Measurements from ENCODE around the gene GATAD2A.

The GATAD2A gene

GRCh38 chr19:19422156-19422555 lies 16.7 kb downstream of the GATAD2A start:
- no peak for DNase-seq

DNA sequence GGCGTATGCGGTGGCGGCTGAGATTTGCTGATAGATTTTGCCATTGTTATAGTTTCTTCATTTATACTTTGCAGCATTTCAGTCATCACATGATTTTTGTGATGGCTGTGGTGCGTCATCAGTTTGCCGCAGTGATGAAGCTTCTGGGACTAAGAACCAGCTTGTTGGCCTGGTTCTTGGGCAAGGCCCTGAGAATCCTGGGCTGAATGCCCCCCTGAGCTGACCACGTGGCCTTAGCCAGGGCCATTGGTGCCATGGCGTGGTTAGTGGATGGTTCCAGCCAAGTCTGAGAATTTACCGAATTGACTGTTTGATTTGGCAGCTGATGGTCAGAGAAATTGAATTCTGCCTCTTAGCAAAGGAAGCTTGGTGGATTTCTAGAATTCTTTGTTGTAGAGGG lies 17.8 kb downstream of the GATAD2A start:
- DNase-seq: no peak

DNA sequence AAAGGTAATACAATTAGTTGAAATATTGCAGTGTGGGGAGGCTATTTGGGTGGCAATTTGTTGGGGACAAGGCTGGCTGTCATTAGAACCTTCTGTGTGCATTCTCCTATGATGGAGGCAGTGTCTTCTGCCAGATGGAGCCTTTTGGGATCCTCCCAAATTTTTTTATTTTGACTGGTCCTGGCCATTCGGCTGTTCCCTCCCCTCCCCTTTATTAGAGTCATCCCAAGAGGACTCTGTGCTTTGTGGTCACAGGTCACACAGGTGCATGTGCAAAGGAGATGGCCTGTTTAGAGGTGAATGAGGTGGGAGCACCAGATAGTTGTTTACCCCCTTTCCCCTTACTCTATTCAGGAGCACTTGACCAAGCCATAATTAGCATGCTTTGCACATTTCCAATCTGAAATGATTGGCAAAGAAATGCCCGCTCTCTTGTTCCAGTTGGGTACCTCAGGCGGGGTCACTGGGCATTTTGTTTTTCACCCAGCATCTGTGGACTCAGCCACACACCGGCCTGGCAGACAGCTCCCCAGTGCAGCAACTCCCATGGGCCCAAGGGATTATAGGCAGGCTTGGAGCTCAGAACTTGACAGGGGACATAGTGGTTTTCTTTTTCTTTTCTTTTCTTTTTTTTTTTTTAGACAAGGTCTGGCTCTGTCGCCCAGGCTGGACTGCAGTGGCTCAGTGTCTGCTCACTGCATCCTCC lies 19.8 kb downstream of the GATAD2A start:
- DNase-seq: no peak

GRCh38 chr19:19426216-19426615 lies 20.7 kb downstream of the GATAD2A start:
- no peak for DNase-seq

- DNase-seq: no peak
These were observed 21.3 kb downstream of the GATAD2A start for GRCh38 chr19:19426799-19427198.

DNA sequence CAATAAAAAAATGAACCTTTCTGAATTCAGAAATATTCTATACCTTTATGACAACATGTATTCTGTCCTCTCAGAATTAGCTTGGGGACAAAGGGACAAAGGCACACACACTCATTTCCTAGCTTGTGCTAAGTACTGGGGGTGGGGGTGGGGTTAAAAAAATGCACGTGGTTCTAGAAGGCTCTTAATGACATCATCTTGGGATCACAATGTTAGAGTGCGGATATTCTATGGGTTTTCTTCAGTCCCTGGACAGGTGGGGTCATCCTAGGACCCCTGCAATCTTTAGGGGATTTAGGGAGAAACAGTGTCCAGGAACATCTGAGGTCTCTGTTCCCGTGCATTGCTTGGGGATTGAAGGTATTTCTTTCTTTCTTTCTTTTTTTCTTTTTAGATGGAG lies 21.8 kb downstream of the GATAD2A start:
- no peak for DNase-seq

DNA sequence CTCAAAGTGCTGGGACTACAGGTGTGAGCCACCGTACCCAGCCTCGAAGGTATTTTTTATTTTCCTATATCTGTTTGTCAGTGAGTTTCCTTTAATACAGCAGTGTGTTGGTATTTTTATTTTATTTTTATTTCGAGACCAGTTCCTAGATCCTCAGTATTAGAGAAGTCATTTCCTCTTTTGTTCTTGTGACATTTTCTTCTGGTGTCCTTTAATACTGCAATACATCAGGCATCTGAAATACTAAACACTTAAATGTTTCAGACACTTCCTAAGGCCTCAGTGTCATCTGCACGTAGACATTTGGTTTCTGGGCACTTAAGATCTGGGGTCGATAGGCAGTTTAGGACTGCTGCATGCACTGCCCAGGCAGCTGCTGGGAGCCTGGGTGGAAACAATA lies 22.5 kb downstream of the GATAD2A start:
- no peak for DNase-seq

DNA sequence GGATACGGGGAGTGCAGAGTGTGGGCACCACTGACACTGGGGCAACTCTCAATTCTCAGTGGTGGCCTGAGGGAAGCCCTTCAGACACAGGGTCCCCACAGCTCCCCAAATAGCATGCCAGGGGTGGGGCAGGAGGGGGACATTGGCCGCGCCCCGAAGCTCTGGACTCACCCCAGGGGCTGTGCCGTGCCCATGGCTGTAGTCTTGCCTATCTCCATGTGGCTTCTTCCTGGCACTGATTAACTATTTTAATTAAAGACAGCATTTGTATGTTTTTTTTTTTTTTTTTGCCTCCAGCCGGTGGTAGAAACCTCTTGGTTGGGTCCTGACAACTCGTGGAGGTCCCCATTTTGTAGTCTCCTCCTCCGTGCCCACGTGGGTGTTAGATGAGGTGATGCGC lies 23.3 kb downstream of the GATAD2A start:
- DNase-seq: no peak

DNA sequence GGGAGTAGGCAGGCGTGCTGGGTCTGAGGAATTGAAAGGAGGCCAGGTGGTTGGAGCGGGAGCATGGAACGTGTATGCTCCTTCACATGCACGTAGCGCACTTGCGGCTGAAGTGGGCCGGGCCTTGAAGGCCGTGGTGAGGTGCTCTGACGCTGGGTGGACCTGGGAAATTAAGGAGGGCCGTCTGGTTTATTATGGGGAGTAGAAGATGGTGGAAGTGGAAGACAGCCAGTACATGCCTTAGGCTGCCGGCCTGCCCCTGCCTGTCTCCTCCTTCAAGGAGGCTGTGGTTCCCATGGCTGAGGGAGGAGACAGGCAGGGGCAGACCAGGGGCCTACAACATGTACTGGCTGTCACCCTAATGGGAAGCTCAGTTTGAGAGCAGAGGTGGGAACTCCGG lies 23.9 kb downstream of the GATAD2A start:
- DNase-seq: no peak

GRCh38 chr19:19432732-19433131 lies 27.3 kb downstream of the GATAD2A start:
- DNase-seq: no peak

GRCh38 chr19:19433666-19434213 lies 28.3 kb downstream of the GATAD2A start:
- no peak for DNase-seq

DNA sequence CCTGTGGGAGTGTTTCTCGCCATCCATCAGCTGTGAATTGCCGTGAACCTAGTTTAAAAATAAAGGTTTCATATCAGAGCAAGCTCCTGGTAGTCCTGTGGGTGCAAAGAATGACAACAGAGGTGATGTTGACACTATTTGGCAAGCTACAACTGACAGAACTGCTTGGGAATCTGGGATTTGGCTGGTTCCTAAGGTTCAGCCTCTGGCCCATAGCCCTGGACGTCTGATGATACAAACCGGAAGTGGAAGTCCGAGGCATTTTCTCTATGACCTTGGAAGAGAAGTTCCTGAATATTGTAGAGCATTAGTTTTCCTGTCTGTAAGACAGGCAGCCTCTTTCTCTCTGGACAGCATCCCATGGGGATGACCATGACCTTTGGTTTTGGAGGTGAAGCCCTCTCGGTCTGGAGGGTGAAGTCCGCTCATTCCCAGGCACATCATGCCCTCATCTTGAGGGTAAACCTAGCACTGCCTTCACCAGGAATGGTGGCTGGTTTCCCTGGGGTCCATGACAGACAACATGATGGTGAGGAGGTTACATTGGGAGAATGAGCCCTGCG lies 29.1 kb downstream of the GATAD2A start:
- no peak for DNase-seq

- DNase-seq: no peak
These were observed 30.7 kb downstream of the GATAD2A start for GRCh38 chr19:19436137-19436691.

GRCh38 chr19:19438366-19439175 lies 33.1 kb downstream of the GATAD2A start:
- DNase-seq: no peak

DNA sequence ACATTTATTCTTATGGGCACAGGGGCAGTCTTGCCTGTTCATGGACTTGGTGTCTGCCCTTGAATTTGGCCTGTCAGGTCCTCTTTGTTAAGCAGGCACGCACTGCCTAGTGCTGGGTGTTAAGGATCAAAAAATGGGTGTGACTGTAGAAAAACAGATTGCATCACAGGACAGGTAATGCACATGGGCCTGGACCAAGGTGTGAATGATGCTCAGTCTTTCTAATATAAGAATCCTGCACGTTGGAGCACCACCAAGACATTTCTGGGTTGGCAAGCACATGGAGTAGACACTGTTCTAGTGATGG lies 33.7 kb downstream of the GATAD2A start:
- no peak for DNase-seq

DNA sequence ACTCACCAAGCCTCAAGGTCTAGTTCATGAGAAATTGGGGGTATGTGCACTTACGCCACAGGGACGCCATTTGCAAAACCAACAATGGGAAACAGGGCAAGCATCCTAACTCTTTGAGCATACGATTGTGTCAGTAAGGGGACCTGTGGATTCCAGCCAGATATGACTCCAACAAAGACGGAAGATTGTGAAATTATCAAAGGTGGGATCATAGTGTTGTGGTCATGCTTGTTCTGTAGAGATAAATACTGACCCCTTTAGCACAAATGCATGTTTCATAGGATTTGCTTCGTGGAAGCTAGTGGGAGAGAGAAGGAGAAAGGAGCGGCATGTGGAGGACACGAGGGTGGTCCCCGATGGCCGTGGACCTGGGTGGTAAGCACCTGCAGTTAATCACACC lies 37.8 kb downstream of the GATAD2A start:
- DNase-seq: no peak

- no peak for DNase-seq
These were observed 38.6 kb downstream of the GATAD2A start for GRCh38 chr19:19443902-19444680.

DNA sequence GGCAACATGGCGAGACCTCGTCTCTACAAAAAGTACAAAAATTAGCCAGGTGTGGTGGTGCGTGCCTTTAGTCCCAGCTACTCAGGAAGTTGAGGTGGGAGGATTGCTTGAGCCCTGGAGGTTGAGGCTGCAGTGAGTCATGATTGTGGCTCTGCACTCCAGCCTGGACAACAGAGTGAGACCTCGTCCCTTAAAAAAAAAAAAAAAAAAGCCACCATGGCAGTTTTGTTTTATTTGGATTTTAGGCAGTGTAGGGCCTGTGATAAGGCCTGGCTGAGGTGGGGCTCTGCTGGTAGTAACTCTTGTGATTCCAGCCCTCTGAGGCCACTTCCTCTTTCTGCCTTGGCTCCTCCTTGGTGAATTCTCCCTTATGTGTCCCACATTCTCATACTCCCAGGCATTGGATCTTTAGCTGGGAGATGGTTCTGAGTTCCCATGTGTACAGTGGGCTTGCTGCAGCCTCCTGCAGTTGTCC lies 39.2 kb downstream of the GATAD2A start:
- peak; percentile 50 for DNase-seq

- DNase-seq: no peak
These were observed 39.8 kb downstream of the GATAD2A start for GRCh38 chr19:19445288-19445687.

GRCh38 chr19:19445911-19446361 lies 40.5 kb downstream of the GATAD2A start:
- DNase-seq: peak; percentile 16

DNA sequence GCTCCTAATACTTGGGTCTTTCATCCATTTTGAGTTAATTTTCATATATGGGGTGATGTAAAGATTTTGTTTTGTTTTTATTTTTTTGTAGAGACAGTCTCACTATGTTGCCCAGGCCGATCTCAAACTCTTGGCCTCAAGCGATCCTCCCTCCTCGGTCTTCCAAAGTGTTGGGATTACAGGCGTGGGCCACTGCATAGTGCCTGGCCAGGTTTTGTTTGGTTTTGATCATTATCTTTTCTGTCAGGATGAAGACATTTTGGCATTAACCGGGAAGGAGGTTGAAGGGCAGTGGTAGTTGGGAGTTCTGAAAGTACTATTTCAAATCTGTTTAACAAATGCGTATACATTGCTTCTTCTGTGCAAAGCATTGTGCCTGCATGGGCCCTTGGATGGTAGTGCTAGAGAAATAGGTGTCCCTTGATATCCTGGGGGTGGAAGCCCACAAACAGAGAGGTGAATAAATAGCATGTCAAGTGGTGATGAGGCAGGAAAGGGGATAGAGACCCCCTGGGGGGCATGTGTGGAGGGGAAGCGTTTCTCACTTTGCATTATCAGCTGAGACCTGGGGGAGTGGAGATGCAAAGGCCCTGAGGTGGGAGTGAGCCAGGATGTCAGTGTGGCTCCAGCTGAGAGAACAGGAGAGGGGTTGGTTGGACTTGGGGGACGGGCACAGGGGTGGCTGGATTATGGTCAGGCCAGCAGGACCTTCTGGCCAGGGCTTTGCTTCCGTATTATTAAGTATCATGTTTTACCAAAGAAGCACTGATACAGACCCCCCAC lies 41.4 kb downstream of the GATAD2A start:
- no peak for DNase-seq

All from CD4-positive, alpha-beta T cell treated with Interleukin-6 for 4 hours (primary cell).